ENCODE results near the gene PTPRK. TPM values are rescaled to one million over a fixed set of nuclear protein-coding genes. Genes with fewer than 3 reads are reported as not detected.

PTPRK gene
- total and polyA plus RNA-seq, 12 donors = 3.2 to 22.4 (median 15.0) TPM

DNA sequence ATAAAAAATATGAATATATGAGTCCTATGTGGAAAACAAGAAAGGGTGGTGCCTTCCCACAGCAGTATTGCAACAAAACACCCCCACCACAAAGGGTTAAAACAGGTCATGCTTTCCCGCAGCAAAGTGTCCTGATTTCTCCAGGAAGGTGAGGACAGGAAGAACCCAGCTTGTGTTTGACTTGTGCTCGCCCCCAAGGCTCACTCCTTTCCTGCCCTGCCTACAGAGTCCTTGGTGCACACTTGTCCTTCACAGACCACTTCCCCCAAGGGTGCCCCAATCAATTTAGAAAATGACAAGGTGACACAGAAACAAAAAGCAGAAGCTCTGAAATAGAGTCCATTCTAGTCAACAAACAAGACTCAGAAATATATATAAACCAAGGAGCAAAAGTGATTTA is 237.4 kb downstream of the PTPRK start:
- no peak overlapping the region for H3K4me3 ChIP-seq
- intact Hi-C loops (cut with DNase I) = no loop called here
- no peaks in the 10 kb centered on the region for H3K27me3 ChIP-seq
- no peak for DNase-seq
- H3K4me1 ChIP-seq (replicated peaks in 1 of 2) = no peaks in the 10 kb centered on the region
- peaks cover 0 to 4% of the 10 kb centered on the region in 2 donors for H3K36me3 ChIP-seq (replicated peaks in 1 of 2)
- no peak overlapping the region for H3K27ac ChIP-seq
- WGBS, 4 donors = 28 to 44% (median 35%) methylated on average over 2 of the region's 2 CpGs
- TF ChIP-seq POLR2A (IDR thresholded peaks at IDR 0.05) = no peak
- TF ChIP-seq, protein P1, sequence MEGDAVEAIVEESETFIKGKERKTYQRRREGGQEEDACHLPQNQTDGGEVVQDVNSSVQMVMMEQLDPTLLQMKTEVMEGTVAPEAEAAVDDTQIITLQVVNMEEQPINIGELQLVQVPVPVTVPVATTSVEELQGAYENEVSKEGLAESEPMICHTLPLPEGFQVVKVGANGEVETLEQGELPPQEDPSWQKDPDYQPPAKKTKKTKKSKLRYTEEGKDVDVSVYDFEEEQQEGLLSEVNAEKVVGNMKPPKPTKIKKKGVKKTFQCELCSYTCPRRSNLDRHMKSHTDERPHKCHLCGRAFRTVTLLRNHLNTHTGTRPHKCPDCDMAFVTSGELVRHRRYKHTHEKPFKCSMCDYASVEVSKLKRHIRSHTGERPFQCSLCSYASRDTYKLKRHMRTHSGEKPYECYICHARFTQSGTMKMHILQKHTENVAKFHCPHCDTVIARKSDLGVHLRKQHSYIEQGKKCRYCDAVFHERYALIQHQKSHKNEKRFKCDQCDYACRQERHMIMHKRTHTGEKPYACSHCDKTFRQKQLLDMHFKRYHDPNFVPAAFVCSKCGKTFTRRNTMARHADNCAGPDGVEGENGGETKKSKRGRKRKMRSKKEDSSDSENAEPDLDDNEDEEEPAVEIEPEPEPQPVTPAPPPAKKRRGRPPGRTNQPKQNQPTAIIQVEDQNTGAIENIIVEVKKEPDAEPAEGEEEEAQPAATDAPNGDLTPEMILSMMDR (IDR thresholded peaks at IDR 0.05) = no peak
- H3K9me3 ChIP-seq (replicated peaks in 1 of 3) = no peaks in the 10 kb centered on the region

DNA sequence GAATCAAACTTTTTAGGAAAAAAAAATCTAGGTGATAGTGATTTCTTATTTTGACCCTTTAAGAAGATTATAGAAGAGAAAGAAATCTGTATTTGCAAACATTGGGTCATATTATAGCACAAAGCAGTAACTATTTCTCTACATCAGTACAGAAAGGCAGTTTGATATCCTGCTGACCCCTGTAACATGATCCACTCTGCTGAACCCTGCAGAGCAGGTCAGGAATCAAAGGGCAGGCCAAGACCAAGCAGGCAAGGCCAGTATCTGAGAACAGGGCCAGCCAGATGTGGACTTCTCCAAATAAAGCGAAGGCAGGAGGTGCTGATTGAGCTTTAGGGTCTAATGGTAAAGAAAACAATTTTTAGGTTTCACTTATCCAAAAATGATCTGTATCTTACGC is 239.4 kb downstream of the PTPRK start:
- TF ChIP-seq, protein P1 (IDR thresholded peaks at IDR 0.05) = no peak
- TF ChIP-seq POLR2A (IDR thresholded peaks at IDR 0.05) = no peak

DNA sequence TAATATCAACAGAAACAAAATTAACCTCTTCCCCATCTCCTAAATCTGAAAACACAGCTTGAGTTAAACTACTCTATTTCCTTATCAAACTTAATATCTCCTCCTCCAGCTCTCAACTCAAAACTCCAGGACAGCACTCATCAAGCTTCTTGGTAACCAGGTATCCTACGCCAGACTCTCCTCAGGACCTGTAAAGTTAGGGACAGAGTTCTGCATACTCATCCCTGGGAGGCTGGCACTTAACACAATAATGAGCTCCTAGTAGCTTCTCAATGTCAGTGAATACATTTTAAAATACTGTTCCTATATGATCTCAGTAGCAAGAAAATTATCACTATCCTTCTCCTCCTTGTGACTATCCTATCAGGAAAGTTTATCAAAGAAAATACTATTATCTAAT is 240.3 kb downstream of the PTPRK start:
- TF ChIP-seq POLR2A (IDR thresholded peaks at IDR 0.05) = no peak
- TF ChIP-seq, protein P1 (IDR thresholded peaks at IDR 0.05) = no peak
- no peaks in the 10 kb centered on the region for H3K9me3 ChIP-seq (replicated peaks in 1 of 3)
- intact Hi-C loops (cut with DNase I) = no loop called here
- peaks cover 0 to 4% of the 10 kb centered on the region in 2 donors for H3K4me1 ChIP-seq (replicated peaks in 1 of 2)
- WGBS, 4 donors = 82 to 100% (median 93%) methylated on average over 1 of the region's 1 CpG
- peaks cover 0 to 4% of the 10 kb centered on the region in 2 donors for H3K36me3 ChIP-seq (replicated peaks in 1 of 2)
- H3K4me3 ChIP-seq = no peak overlapping the region
- DNase-seq = no peak
- no peaks in the 10 kb centered on the region for H3K27me3 ChIP-seq
- no peak overlapping the region for H3K27ac ChIP-seq

More for the DNA sequence above, 239.4 kb downstream of the PTPRK start:
- DNase-seq = no peak
- WGBS, 4 donors = 92 to 97% (median 94%) methylated on average over 2 of the region's 2 CpGs
- no peaks in the 10 kb centered on the region for H3K9me3 ChIP-seq (replicated peaks in 1 of 3)
- intact Hi-C loops (cut with DNase I) = no loop called here
- no peak overlapping the region for H3K27ac ChIP-seq
- no peaks in the 10 kb centered on the region for H3K4me1 ChIP-seq (replicated peaks in 1 of 2)
- H3K4me3 ChIP-seq = no peak overlapping the region
- H3K36me3 ChIP-seq (replicated peaks in 1 of 2) = peaks cover 0 to 4% of the 10 kb centered on the region in 2 donors
- no peaks in the 10 kb centered on the region for H3K27me3 ChIP-seq

DNA sequence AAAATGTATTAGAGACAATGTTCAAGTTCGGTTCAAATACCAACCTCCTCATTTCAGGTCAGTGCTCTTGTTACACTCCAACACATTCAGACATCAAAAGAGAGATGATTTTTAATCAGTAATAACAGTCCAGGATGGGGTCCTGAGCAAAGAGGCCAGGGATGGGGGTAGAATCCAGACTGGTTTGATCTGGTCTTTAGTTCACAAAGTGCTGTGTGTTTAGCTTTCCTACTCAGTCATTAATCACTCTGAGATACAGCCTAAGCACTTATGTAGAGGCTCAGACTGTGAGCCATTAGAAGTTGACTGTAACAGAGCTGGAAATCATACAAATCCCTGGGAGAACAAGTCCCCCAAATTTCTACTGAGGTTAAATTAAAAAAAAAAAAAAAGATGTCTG is 241.6 kb downstream of the PTPRK start:
- H3K36me3 ChIP-seq (replicated peaks in 1 of 2) = peaks cover 0 to 4% of the 10 kb centered on the region in 2 donors
- no peaks in the 10 kb centered on the region for H3K9me3 ChIP-seq (replicated peaks in 1 of 3)
- H3K4me1 ChIP-seq (replicated peaks in 1 of 2) = peaks cover 0 to 4% of the 10 kb centered on the region in 2 donors
- intact Hi-C loops (cut with DNase I) = no loop called here
- DNase-seq = no peak
- H3K27me3 ChIP-seq = no peaks in the 10 kb centered on the region
- WGBS, 4 donors = 87 to 91% (median 89%) methylated on average over 1 of the region's 1 CpG
- TF ChIP-seq POLR2A (IDR thresholded peaks at IDR 0.05) = no peak
- TF ChIP-seq, protein P1 (IDR thresholded peaks at IDR 0.05) = no peak
- no peak overlapping the region for H3K4me3 ChIP-seq
- H3K27ac ChIP-seq = no peak overlapping the region
